Measurements from ENCODE around the gene TRAIP.
A peak's percentile ranks its signal among the peaks of the same experiment; 100 is the strongest.

Gene TRAIP

GRCh38 chr3:49813497-49814174, 42.7 kb downstream of the TRAIP start, which contains the start of gene UBA7:
TSS of gene UBA7 (minus strand) at chr3:49813953. CDS start at chr3:49813787, 166 bp downstream.
- peak; percentile 81 for DNase-seq

- DNase-seq, result peak; percentile 24
These were observed 43.4 kb downstream of the TRAIP start for GRCh38 chr3:49812916-49813496.

- DNase-seq, result peak; percentile 69
These were observed 48.8 kb downstream of the TRAIP start for GRCh38 chr3:49807431-49808114.

- DNase-seq, result peak; percentile 50
These were observed 49.5 kb downstream of the TRAIP start for GRCh38 chr3:49806850-49807249.

- peak; percentile 98 for DNase-seq
These were observed 50.3 kb downstream of the TRAIP start for GRCh38 chr3:49805897-49806701.

GRCh38 chr3:49805367-49805782, 51.0 kb downstream of the TRAIP start:
- DNase-seq, result peak; percentile 86

- peak; percentile 64 for DNase-seq
These were observed 52.0 kb downstream of the TRAIP start for GRCh38 chr3:49804141-49805041.

GRCh38 chr3:49803465-49804140, 52.8 kb downstream of the TRAIP start:
- peak; percentile 95 for DNase-seq

- peak; percentile 96 for DNase-seq
These were observed 53.5 kb downstream of the TRAIP start, which contains the start of gene INKA1 for GRCh38 chr3:49802719-49803464. TSS of gene INKA1 (plus strand) at chr3:49803261. CDS start at chr3:49803393, 132 bp downstream.

GRCh38 chr3:49801160-49801559, 55.2 kb downstream of the TRAIP start:
- no peak for DNase-seq

GRCh38 chr3:49799761-49800160, 56.6 kb downstream of the TRAIP start, which contains the start of gene CDHR4:
TSS of gene CDHR4 (minus strand) at chr3:49799873. CDS start at chr3:49799812, 61 bp downstream.
- no peak for DNase-seq

GRCh38 chr3:49799105-49799504, 57.3 kb downstream of the TRAIP start:
- DNase-seq, result no peak

- no peak for DNase-seq
These were observed 61.1 kb downstream of the TRAIP start for GRCh38 chr3:49794926-49795905.

GRCh38 chr3:49794431-49794830, 61.9 kb downstream of the TRAIP start:
- DNase-seq, result no peak

- no peak for DNase-seq
These were observed 62.8 kb downstream of the TRAIP start for GRCh38 chr3:49793486-49794085.

- DNase-seq, result no peak
These were observed 63.8 kb downstream of the TRAIP start for GRCh38 chr3:49792371-49793150.

- DNase-seq, result no peak
These were observed 64.8 kb downstream of the TRAIP start for GRCh38 chr3:49791571-49791970.

All from hematopoietic multipotent progenitor cell treated with erythropoietin and hydrocortisone succinate and interleukin-3 and kit ligand, for 4 days (in vitro differentiated cells).